Loucy (cell line): Measurements from ENCODE around the gene SLC6A1.
"Not testable (repeated sequence)": the region's sequence is repeated elsewhere in the genome, so short reads cannot be mapped to it uniquely, and the experiment has no call there.

Experiments
- H2AFZ ChIP-seq: fragments of 200-600 bp; sonication (generic); 2 replicates; pipeline ENCODE4 v1.6.0; 2016; ENCODE audit warnings: antibody characterized with exemption, mild to moderate bottlenecking, low read length, moderate library complexity
- H3F3A ChIP-seq: fragments of 200-600 bp; 2 replicates; pipeline ENCODE4 v1.6.0; 2016; ENCODE audit warnings: antibody characterized with exemption, low read depth, mild to moderate bottlenecking
- H3K27me3 ChIP-seq: fragments of 200-600 bp; sonication (generic); 2 replicates; pipeline ENCODE4 v1.6.1; 2014; ENCODE audit warnings: low read length, mild to moderate bottlenecking; ENCODE audit not compliant: insufficient read depth, poor library complexity, severe bottlenecking
- H3K36me3 ChIP-seq: fragments of 200-600 bp; sonication (generic); 2 replicates; pipeline ENCODE4 v1.6.1; 2016; ENCODE audit warnings: low read length; ENCODE audit not compliant: insufficient read depth
- H3K4me1 ChIP-seq: fragments of 200-600 bp; sonication (generic); 2 replicates; pipeline ENCODE4 v1.5.1; 2014; ENCODE audit warnings: low read length, mild to moderate bottlenecking; ENCODE audit not compliant: insufficient read depth, poor library complexity, severe bottlenecking
- H3K4me2 ChIP-seq: fragments of 200-600 bp; sonication (generic); 2 replicates; pipeline ENCODE4 v1.6.0; 2014; ENCODE audit warnings: antibody characterized with exemption, low read length, low read depth, mild to moderate bottlenecking; ENCODE audit not compliant: poor library complexity, severe bottlenecking
- H3K4me3 ChIP-seq: fragments of 200-600 bp; sonication (generic); 2 replicates; pipeline ENCODE4 v1.5.1; 2014; ENCODE audit warnings: low read length, mild to moderate bottlenecking, mixed read lengths; ENCODE audit not compliant: poor library complexity, severe bottlenecking
- H3K79me2 ChIP-seq: fragments of 200-600 bp; sonication (generic); 2 replicates; pipeline ENCODE4 v1.6.1; 2014; ENCODE audit warnings: low read length; ENCODE audit not compliant: insufficient read depth
- H3K9ac ChIP-seq: fragments of 200-600 bp; sonication (generic); 2 replicates; pipeline ENCODE4 v1.6.0; 2014; ENCODE audit warnings: mild to moderate bottlenecking, low read depth, low read length, moderate library complexity; ENCODE audit not compliant: poor library complexity, severe bottlenecking
- H3K9me2 ChIP-seq: fragments of 200-600 bp; sonication (generic); replicated peaks from 2 replicates; pipeline ENCODE4 v1.6.1; 2016; ENCODE audit warnings: low read depth, low read length, mixed read lengths
- H3K9me3 ChIP-seq: fragments of 200-600 bp; sonication (generic); 2 replicates; pipeline ENCODE4 v1.6.1; 2014; ENCODE audit warnings: mild to moderate bottlenecking, antibody characterized with exemption, low read length, low read depth; ENCODE audit not compliant: insufficient read depth
- H4K20me1 ChIP-seq: fragments of 200-600 bp; sonication (generic); 2 replicates; pipeline ENCODE4 v1.6.0; 2014; ENCODE audit warnings: antibody characterized with exemption, low read length, mild to moderate bottlenecking; ENCODE audit not compliant: insufficient read depth, poor library complexity, severe bottlenecking
- EZH2phosphoT487 ChIP-seq: fragments of 200-600 bp; IDR thresholded peaks from 2 replicates; pipeline ENCODE4 v1.6.1; 2018; ENCODE audit warnings: antibody characterized with exemption, mild to moderate bottlenecking, moderate library complexity, borderline replicate concordance
- TF ChIP-seq, protein P1 (sequence below): fragments of 200-600 bp; sonication (generic); conservative IDR thresholded peaks from 2 replicates; pipeline ENCODE4 v1.5.1; 2014; ENCODE audit warnings: mild to moderate bottlenecking, antibody characterized with exemption, low read length

Gene SLC6A1

DNA sequence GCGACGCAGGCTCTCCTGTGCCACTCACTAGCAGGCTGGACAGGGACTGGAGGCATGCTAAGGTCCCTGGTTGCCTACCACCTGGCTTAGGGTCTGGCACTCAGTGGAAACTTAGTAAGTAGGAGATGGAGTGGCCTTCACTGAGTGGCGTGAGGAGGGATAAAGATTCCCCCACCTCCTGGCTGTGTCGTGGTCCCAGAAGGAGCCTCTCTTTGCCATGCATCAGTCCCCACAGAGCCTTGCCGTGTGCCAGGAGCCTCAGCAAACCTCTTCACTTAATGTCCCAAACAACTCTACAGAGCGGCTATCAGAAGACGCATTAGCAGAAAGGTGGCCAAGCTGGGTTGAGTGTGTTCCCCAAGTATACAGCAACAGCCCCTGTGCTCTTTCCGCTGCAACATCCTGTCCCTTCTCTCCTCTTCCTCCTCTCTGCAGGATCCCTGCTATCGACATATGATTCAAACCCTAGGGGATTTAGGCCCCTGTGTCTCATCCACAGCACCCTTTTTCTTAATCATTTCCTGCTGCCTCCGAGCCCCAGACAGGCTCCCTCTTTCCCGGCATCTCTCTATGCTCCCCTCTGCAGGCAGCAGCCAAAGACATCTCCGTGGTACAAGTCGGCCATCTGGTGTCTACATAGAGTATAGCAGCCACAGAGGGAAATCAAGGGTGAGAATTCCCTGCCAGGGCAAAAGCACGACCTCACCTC lies 66.7 kb downstream of the SLC6A1 start:
- no peak overlapping the region for H3K4me2 ChIP-seq
- H2AFZ ChIP-seq: peak overlapping the region; percentile 43; the same call in 1 of the 2 replicates
- no peaks in the 10 kb centered on the region for H3K27me3 ChIP-seq

DNA sequence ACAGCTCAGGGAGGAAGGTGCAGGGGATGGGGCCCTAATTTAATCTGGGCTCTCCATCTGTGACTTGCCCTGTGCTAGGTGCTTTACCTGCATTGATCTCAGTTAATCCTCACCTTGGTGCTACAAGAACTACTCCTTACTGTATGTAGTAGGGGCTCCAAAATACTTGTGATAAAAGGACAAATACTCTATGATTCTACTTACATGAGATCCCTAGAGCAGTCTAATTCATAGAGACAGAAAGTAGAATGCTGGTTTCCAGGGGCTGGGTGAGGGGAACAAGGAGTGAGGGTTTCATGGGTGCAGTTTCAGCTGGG lies 67.2 kb downstream of the SLC6A1 start:
- no peaks in the 10 kb centered on the region for H3K36me3 ChIP-seq
- H3K9ac ChIP-seq: no peak overlapping the region
- peaks cover 2% of the 10 kb centered on the region; the same call in 1 of the 2 replicates for H3K9me3 ChIP-seq
- TF ChIP-seq, protein P1, sequence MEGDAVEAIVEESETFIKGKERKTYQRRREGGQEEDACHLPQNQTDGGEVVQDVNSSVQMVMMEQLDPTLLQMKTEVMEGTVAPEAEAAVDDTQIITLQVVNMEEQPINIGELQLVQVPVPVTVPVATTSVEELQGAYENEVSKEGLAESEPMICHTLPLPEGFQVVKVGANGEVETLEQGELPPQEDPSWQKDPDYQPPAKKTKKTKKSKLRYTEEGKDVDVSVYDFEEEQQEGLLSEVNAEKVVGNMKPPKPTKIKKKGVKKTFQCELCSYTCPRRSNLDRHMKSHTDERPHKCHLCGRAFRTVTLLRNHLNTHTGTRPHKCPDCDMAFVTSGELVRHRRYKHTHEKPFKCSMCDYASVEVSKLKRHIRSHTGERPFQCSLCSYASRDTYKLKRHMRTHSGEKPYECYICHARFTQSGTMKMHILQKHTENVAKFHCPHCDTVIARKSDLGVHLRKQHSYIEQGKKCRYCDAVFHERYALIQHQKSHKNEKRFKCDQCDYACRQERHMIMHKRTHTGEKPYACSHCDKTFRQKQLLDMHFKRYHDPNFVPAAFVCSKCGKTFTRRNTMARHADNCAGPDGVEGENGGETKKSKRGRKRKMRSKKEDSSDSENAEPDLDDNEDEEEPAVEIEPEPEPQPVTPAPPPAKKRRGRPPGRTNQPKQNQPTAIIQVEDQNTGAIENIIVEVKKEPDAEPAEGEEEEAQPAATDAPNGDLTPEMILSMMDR: peak; percentile 10; the same call in 1 of the 2 replicates
- TF ChIP-seq EZH2phosphoT487: no peak
- H3K4me3 ChIP-seq: no peak overlapping the region
- H3F3A ChIP-seq: no peaks in the 10 kb centered on the region
- no peak overlapping the region for H3K4me2 ChIP-seq
- H3K27me3 ChIP-seq: no peaks in the 10 kb centered on the region
- H3K9me2 ChIP-seq: no peaks in the 10 kb centered on the region
- no peaks in the 10 kb centered on the region for H3K4me1 ChIP-seq
- no peak overlapping the region; the same call in 1 of the 2 replicates for H2AFZ ChIP-seq
- no peaks in the 10 kb centered on the region for H4K20me1 ChIP-seq
- H3K79me2 ChIP-seq: no peaks in the 10 kb centered on the region

More for the DNA sequence above, 66.7 kb downstream of the SLC6A1 start:
- Histone ChIP-seq H3K4me3 (no peak overlapping the region), H3K9me3 (no peaks in the 10 kb centered on the region), H3K79me2 (no peaks in the 10 kb centered on the region), H3F3A (no peaks in the 10 kb centered on the region), H3K9ac (no peak overlapping the region), H3K4me1 (no peaks in the 10 kb centered on the region), H4K20me1 (no peaks in the 10 kb centered on the region), H3K9me2 (no peaks in the 10 kb centered on the region), H3K36me3 (no peaks in the 10 kb centered on the region)
- no peak for TF ChIP-seq EZH2phosphoT487
- TF ChIP-seq, protein P1: peak; percentile 76

DNA sequence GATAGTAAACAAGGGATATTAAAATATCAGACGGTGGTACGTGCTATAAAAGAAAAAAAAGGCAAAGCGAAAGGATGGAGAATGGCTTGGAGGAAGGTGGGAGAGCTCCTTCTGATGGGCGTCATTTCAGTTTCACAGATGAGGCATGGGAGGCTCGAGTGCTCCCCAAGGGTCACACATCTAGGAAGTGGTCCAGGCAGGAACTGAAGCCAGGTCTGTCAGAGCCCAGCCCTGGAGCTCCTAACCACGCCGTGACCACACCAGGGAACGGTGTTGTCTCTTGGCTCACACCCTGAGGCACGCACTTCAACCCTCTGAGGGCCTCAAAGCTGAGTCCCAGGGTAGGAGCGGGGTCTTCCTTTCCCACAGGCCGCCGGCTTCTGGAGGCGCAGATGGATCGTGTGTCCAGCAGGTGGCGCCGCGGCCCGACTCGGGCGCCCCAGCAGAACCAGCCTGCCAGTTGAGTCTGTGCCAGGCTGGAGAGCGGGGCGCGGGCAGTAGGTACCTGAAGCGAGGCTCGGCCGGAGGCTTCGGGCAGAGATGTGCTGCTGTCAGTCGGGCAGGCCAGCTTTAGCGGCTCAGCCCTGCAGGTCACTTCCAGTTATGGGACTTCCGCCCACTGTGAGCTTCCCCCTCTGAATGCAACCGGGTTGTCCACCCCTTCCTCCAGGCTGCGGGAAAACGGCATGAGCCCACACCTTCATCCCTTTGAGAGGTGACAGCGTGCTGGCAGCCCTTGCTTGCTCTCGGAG lies 68.1 kb downstream of the SLC6A1 start:
- Histone ChIP-seq H3K9me2 (no peaks in the 10 kb centered on the region), H3K4me3 (no peak overlapping the region), H4K20me1 (no peaks in the 10 kb centered on the region), H3K4me2 (no peak overlapping the region), H3K79me2 (no peaks in the 10 kb centered on the region), H3K36me3 (no peaks in the 10 kb centered on the region), H3K9me3 (peaks cover 4% of the 10 kb centered on the region; the same call in 1 of the 2 replicates), H2AFZ (no peak overlapping the region; the same call in 1 of the 2 replicates), H3K4me1 (no peaks in the 10 kb centered on the region), H3F3A (no peaks in the 10 kb centered on the region), H3K27me3 (no peaks in the 10 kb centered on the region), H3K9ac (no peak overlapping the region)
- TF ChIP-seq, protein P1: peak; percentile 78
- no peak for TF ChIP-seq EZH2phosphoT487

DNA sequence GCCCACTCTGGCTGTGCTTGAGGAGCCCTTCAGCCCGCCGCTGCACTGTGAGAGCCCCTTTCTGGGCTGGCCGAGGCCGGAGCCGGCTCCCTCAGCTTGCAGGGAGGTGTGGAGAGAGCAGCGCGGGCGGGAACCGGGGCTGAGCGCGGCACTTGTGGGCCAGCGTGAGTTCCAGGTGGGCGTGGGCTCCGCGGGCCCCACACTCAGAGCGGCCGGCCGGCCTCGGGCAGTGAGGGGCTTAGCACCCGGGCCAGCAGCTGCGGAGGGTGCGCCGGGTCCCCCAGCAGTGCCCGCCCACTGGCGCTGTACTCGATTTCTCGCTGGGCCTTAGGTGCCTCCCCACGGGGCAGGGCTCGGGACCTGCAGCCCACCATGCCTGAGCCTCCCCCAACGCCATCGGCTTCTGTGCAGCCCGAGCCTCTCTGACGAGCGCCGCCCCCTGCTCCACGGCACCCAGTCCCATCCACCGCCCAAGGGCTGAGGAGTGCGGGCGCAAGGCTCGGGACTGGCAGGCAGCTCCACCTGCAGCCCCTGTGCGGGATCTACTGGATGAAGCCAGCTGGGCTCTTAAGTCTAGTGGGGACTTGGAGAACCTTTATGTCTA lies 68.8 kb downstream of the SLC6A1 start:
- not testable (repeated sequence) for H3K9ac ChIP-seq, H3K4me3 ChIP-seq, H3K79me2 ChIP-seq, H4K20me1 ChIP-seq, H3K4me1 ChIP-seq, H3K9me3 ChIP-seq, H3K36me3 ChIP-seq, H3F3A ChIP-seq, H3K27me3 ChIP-seq, H3K4me2 ChIP-seq, H3K9me2 ChIP-seq, H2AFZ ChIP-seq
